HCT116 (cell line): ENCODE measurements around the gene INPPL1. TPM values are rescaled to one million over a fixed set of nuclear protein-coding genes. Genes with fewer than 3 reads are reported as not detected.

Experiments
- ATAC-seq: fragments of 200-7000 bp; cut with Tn5 transposase; 2 replicates; pipeline ENCODE4 v1.9.1; 2020; ENCODE audit warnings: mild to moderate bottlenecking, moderate library complexity
- Bru-seq: library from RNA; stranded (reverse); fragments of 400-500 nt; gene quantifications from one replicate; lab custom pipeline; 2021; lab: Mats Ljungman, UMichigan
- BruChase-seq, 2 experiments: library from RNA; stranded (reverse); fragments of 400-500 nt; gene quantifications; one replicate each; lab custom pipeline; 2021; lab: Mats Ljungman, UMichigan
- BruUV-seq: library from RNA; stranded (reverse); fragments of 400-500 nt; replicated peaks from 2 replicates; lab custom pipeline; 2021; lab: Mats Ljungman, UMichigan
- CTCF ChIA-PET: fragments of 300-600 bp; sonication (Branson Sonifier 250); formaldehyde crosslinking; loops from one replicate; lab custom pipeline; 2021; ENCODE audit warnings: antibody characterized with exemption; lab: Charles Lee
- POLR2A ChIA-PET: fragments of 300-600, 350-600 bp; sonication (Branson Sonifier 250); formaldehyde crosslinking; loops from one replicate; lab custom pipeline; 2021; ENCODE audit warnings: antibody characterized with exemption; lab: Charles Lee
- RAD21 ChIA-PET, 2 experiments: fragments of 300-600 bp; sonication (Branson Sonifier 250); formaldehyde crosslinking; loops; one replicate each; lab custom pipeline; 2023; ENCODE audit warnings: low total read pairs in 2 of 2; ENCODE audit not compliant: uncharacterized antibody in 2 of 2, unreplicated experiment in 2 of 2, low non-redundant PET in 1 of 2; lab: Charles Lee
- DNase-seq: peaks from one replicate; pipeline ENCODE4 v3.0.0-alpha.2; 2010; ENCODE audit warnings: low read depth, low spot score
- H2AFZ ChIP-seq: fragments of 200-600 bp; shearing (Covaris generic), sonication (generic); 2 replicates; pipeline ENCODE4 v1.6.1; 2017; ENCODE audit warnings: low read depth, mixed run types, mixed read lengths, antibody characterized with exemption, low read length; ENCODE audit not compliant: poor library complexity, severe bottlenecking
- H3K27ac ChIP-seq: 2 replicates; pipeline ENCODE4 v1.5.1; 2012; ENCODE audit warnings: low read depth, low read length
- H3K27me3 ChIP-seq: fragments of 200-600 bp; sonication (generic); 2 replicates; pipeline ENCODE4 v1.6.1; 2016; ENCODE audit warnings: mixed run types, low read length, mixed read lengths; ENCODE audit not compliant: insufficient read depth
- H3K36me3 ChIP-seq, 2 experiments: fragments of 200-500 bp in 1 of 2; fragments of 200-600 bp in 1 of 2; sonication (Bioruptor generic) in 1 of 2; sonication (generic) in 1 of 2; 2 replicates each; pipeline versions ENCODE4 v1.5.1 to v1.6.1; 2014 to 2016; ENCODE audit warnings: low read length in 2 of 2, inconsistent platforms in 1 of 2, mixed read lengths in 1 of 2, mixed run types in 1 of 2; ENCODE audit not compliant: insufficient read depth in 2 of 2, control insufficient read depth in 1 of 2
- H3K4me1 ChIP-seq, 2 experiments: fragments of 200-600 bp in 1 of 2; sonication (generic) in 1 of 2; 2 replicates each; pipeline versions ENCODE4 v1.5.1 to v1.6.1; 2012 to 2017; ENCODE audit warnings: low read length in 2 of 2, inconsistent platforms in 1 of 2, mild to moderate bottlenecking in 1 of 2, mixed read lengths in 1 of 2, mixed run types in 1 of 2, moderate library complexity in 1 of 2; ENCODE audit not compliant: insufficient read depth in 2 of 2, control insufficient read depth in 1 of 2
- H3K4me2 ChIP-seq: fragments of 200-600 bp; sonication (generic); 2 replicates; pipeline ENCODE4 v1.6.1; 2017; ENCODE audit warnings: mixed run types, low read length, mixed read lengths
- H3K4me3 ChIP-seq, 2 experiments: fragments of 200-600 bp in 1 of 2; sonication (generic) in 1 of 2; replicated peaks in 1 of 2; 2 replicates each; pipeline ENCODE4 v1.5.1; 2011 to 2016; ENCODE audit warnings: low read length in 2 of 2, control low read depth in 1 of 2, low read depth in 1 of 2, mild to moderate bottlenecking in 1 of 2, mixed read lengths in 1 of 2, mixed run types in 1 of 2
- H3K79me2 ChIP-seq: fragments of 200-600 bp; sonication (generic); 2 replicates; pipeline ENCODE4 v1.6.1; 2017; ENCODE audit warnings: mild to moderate bottlenecking, mixed run types, low read length, moderate library complexity, mixed read lengths; ENCODE audit not compliant: insufficient read depth
- H3K9ac ChIP-seq: fragments of 200-600 bp; sonication (generic); 2 replicates; pipeline ENCODE4 v1.6.1; 2016; ENCODE audit warnings: low read length, mixed read lengths
- H3K9me2 ChIP-seq: fragments of 200-600 bp; sonication (generic), shearing (Covaris generic); 2 replicates; pipeline ENCODE4 v1.6.1; 2017; ENCODE audit warnings: mixed run types, mild to moderate bottlenecking, moderate library complexity; ENCODE audit not compliant: insufficient read depth
- H3K9me3 ChIP-seq, 2 experiments: fragments of 200-500 bp in 1 of 2; fragments of 200-600 bp in 1 of 2; sonication (Bioruptor generic) in 1 of 2; sonication (generic) in 1 of 2; 2 replicates each; pipeline ENCODE4 v1.6.1; 2014 to 2017; ENCODE audit warnings: low read length in 2 of 2, mixed read lengths in 2 of 2, inconsistent platforms in 1 of 2, low read depth in 1 of 2, mild to moderate bottlenecking in 1 of 2, mixed run types in 1 of 2, moderate library complexity in 1 of 2; ENCODE audit not compliant: control insufficient read depth in 1 of 2, insufficient read depth in 1 of 2
- H4K20me1 ChIP-seq: fragments of 200-600 bp; sonication (generic), shearing (Covaris generic); 2 replicates; pipeline ENCODE4 v1.6.1; 2017; ENCODE audit warnings: mixed run types, mild to moderate bottlenecking, moderate library complexity; ENCODE audit not compliant: insufficient read depth
- CBX3 ChIP-seq: IDR thresholded peaks from 2 replicates; pipeline ENCODE4 v1.6.1; 2012; ENCODE audit warnings: low read depth
- ELF1 ChIP-seq: IDR thresholded peaks from 2 replicates; pipeline ENCODE4 v1.6.1; 2012; ENCODE audit warnings: low read depth, borderline replicate concordance
- JUND ChIP-seq: IDR thresholded peaks from 2 replicates; pipeline ENCODE4 v1.6.1; 2012
- REST ChIP-seq: IDR thresholded peaks from 2 replicates; pipeline ENCODE4 v1.6.1; 2012; ENCODE audit warnings: low read depth
- SIN3A ChIP-seq: IDR thresholded peaks from 2 replicates; pipeline ENCODE4 v1.6.1; 2012; ENCODE audit warnings: low read depth
- SP1 ChIP-seq: IDR thresholded peaks from 2 replicates; pipeline ENCODE4 v1.6.1; 2012; ENCODE audit warnings: low read depth
- ZFX ChIP-seq: fragments of 450-650 bp; IDR thresholded peaks from 2 replicates; pipeline ENCODE4 v1.6.1; 2017
- intact Hi-C: fragments of 100-400 bp; cut with micrococcal nuclease; formaldehyde crosslinking; loops from 2 replicates; pipeline ENCODE4 v1.10.0; 2022
- long read RNA-seq: library from polyadenylated mRNA; unstranded; transcript quantifications from one replicate; pipeline ENCODE4 v2.0.0, GENCODE V29; 2021; ENCODE audit not compliant: unreplicated experiment
- polyA plus RNA-seq: library from polyadenylated mRNA; unstranded; fragments of >200 nt; gene quantifications from 2 replicates; pipeline ENCODE4 v1.2.1, GENCODE V29; 2012; ENCODE audit warnings: missing spikeins
- total RNA-seq: library from RNA; stranded (reverse); gene quantifications from one replicate; pipeline ENCODE4 v1.2.1, GENCODE V29; 2021; ENCODE audit not compliant: unreplicated experiment

INPPL1 gene
- total RNA-seq (132 TPM), Bru-seq, nascent RNA (percentile 64 among the genes with signal in this experiment), BruChase-seq, experiment 1, labeled RNA remaining after a 6-hour chase (percentile 90 among the genes with signal in this experiment), BruChase-seq, experiment 2, labeled RNA remaining after a 2-hour chase (percentile 86 among the genes with signal in this experiment)
- polyA plus RNA-seq, result 78.6 and 86.0 TPM in 2 replicates
- long read RNA-seq, full-length matches to known transcripts, result 2 of 69 reads
- long read RNA-seq, partial matches to known transcripts, result 57 of 69 reads
- long read RNA-seq, other reads (novel, unspliced or antisense), result 10 of 69 reads

- TF ChIP-seq ELF1 (no peak), ZFX (peak; percentile 51; the same call in 1 of the 2 replicates)
- Histone ChIP-seq H2AFZ (no peak within 1 kb of the TSS), H3K27ac (peak within 1 kb of the TSS; percentile 79), H3K9me3 (no peaks in the 10 kb centered on the region), H3K9ac (peak within 1 kb of the TSS; percentile 91), H3K4me2 (peak within 1 kb of the TSS; percentile 99), H3K4me1 (peaks cover 17 to 32% of the 10 kb centered on the region in 2 experiments), H3K36me3 (peaks cover 3 to 9% of the 10 kb centered on the region in 2 experiments; a peak in 2 of 4 replicates), H3K27me3 (no peaks in the 10 kb centered on the region), H4K20me1 (no peaks in the 10 kb centered on the region), H3K9me2 (no peaks in the 10 kb centered on the region), H3K4me3 (peak within 1 kb of the TSS; percentile 88 to 94), H3K79me2 (peaks cover 10% of the 10 kb centered on the region; the same call in 1 of the 2 replicates)
- ChIA-PET RAD21 (no interaction called here), POLR2A (no interaction called here), CTCF (no interaction called here)
- ATAC-seq, result no peak
- intact Hi-C loops, result loop anchor here (5.0 to 10.0 kb wide), 2 partner anchors 122 to 210 kb away; partner anchors contain the start of genes CLPB and LAMTOR1
- no TSS peak for BruUV-seq
- DNase-seq, result no peak
These were observed at the start of gene INPPL1 for GRCh38 chr11:72224564-72225410. Gene INPPL1 (plus strand): TSS chr11:72224767. CDS start chr11:72224985, 218 bp downstream.

GRCh38 chr11:72177656-72178055 lies 46.9 kb upstream of the INPPL1 start:
- intact Hi-C loops, result no loop called here
- no peaks in the 10 kb centered on the region for H3K9me2 ChIP-seq
- TF ChIP-seq SIN3A (no peak), JUND (no peak), REST (no peak), CBX3 (no peak), SP1 (no peak)
- no peaks in the 10 kb centered on the region for H3K9me3 ChIP-seq
- CTCF ChIA-PET, result no interaction called here
- DNase-seq, result no peak
- no TSS peak for BruUV-seq
- H3K79me2 ChIP-seq, result no peaks in the 10 kb centered on the region
- H2AFZ ChIP-seq, result no peak overlapping the region
- ATAC-seq, result no peak
- H3K4me3 ChIP-seq, result no peak overlapping the region
- no peak overlapping the region for H3K4me2 ChIP-seq
- H3K4me1 ChIP-seq, result no peaks in the 10 kb centered on the region
- H4K20me1 ChIP-seq, result no peaks in the 10 kb centered on the region
- no peaks in the 10 kb centered on the region for H3K36me3 ChIP-seq
- no peak overlapping the region for H3K9ac ChIP-seq
- H3K27me3 ChIP-seq, result peaks cover 7% of the 10 kb centered on the region; the same call in 1 of the 2 replicates
- H3K27ac ChIP-seq, result no peak overlapping the region
- POLR2A ChIA-PET, result no interaction called here
- RAD21 ChIA-PET, result no interaction called here
